NB4 (cell line): ENCODE results near the gene CYBB.
A peak's percentile ranks its signal among the peaks of the same experiment; 100 is the strongest.
"Not testable (repeated sequence)": the region's sequence is repeated elsewhere in the genome, so short reads cannot be mapped to it uniquely, and the experiment has no call there.

Source experiments
- DNase-seq: peaks from one replicate; pipeline ENCODE4 v3.0.0; 2010; ENCODE audit warnings: low read depth
- H3K4me3 ChIP-seq: one replicate; pipeline ENCODE4 v1.5.1; 2011; ENCODE audit warnings: mild to moderate bottlenecking, low read depth, low read length, moderate library complexity
- MYC ChIP-seq: IDR thresholded peaks from 2 replicates; pipeline ENCODE4 v1.6.1; 2011; ENCODE audit warnings: low read depth, low read length
- POLR2A ChIP-seq: IDR thresholded peaks from 2 replicates; pipeline ENCODE4 v1.6.1; 2011; ENCODE audit warnings: mild to moderate bottlenecking; ENCODE audit not compliant: insufficient read length; ENCODE audit errors: extremely low read depth
- TF ChIP-seq, protein P1 (sequence below): IDR thresholded peaks from 2 replicates; pipeline ENCODE4 v1.6.1; 2011; ENCODE audit warnings: low read depth, low read length
- TF ChIP-seq, protein P2 (sequence below): IDR thresholded peaks from one replicate; pipeline ENCODE4 v1.5.1; 2012; ENCODE audit warnings: low read depth, low read length

The CYBB gene

DNA sequence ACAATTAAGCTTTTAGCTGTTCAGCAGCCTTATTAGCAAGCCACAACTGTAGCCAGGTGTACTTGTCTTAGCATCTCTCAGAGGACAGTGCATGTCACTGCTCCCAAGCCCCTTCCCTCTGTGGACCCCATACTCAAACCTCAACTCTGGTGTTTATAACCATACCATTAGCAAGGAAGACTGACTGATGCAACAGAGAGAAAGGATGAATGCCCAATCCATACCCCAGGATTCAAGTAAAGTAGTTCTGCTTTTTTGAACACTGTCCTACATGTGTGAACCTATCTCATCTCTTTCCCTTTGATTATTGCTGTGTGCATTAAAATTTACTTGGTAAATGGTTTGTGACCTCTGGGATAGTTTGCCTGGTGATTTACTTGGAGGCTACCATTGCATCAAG, 22.8 kb upstream of the CYBB start:
- TF ChIP-seq, protein P1, sequence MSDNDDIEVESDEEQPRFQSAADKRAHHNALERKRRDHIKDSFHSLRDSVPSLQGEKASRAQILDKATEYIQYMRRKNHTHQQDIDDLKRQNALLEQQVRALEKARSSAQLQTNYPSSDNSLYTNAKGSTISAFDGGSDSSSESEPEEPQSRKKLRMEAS, result no peak
- TF ChIP-seq MYC (no peak), POLR2A (no peak)
- peak; percentile 36 for DNase-seq
- H3K4me3 ChIP-seq, result no peak overlapping the region

GRCh38 chrX:37759351-37759750, 20.5 kb upstream of the CYBB start:
- no peak overlapping the region for H3K4me3 ChIP-seq
- no peak for DNase-seq
- TF ChIP-seq, protein P2, sequence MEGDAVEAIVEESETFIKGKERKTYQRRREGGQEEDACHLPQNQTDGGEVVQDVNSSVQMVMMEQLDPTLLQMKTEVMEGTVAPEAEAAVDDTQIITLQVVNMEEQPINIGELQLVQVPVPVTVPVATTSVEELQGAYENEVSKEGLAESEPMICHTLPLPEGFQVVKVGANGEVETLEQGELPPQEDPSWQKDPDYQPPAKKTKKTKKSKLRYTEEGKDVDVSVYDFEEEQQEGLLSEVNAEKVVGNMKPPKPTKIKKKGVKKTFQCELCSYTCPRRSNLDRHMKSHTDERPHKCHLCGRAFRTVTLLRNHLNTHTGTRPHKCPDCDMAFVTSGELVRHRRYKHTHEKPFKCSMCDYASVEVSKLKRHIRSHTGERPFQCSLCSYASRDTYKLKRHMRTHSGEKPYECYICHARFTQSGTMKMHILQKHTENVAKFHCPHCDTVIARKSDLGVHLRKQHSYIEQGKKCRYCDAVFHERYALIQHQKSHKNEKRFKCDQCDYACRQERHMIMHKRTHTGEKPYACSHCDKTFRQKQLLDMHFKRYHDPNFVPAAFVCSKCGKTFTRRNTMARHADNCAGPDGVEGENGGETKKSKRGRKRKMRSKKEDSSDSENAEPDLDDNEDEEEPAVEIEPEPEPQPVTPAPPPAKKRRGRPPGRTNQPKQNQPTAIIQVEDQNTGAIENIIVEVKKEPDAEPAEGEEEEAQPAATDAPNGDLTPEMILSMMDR, result no peak
- TF ChIP-seq, protein P1, result no peak
- TF ChIP-seq MYC (no peak), POLR2A (no peak)

- no peak for DNase-seq
- TF ChIP-seq, protein P2, result no peak
- TF ChIP-seq MYC (no peak), POLR2A (no peak)
- TF ChIP-seq, protein P1, result no peak
- no peak overlapping the region for H3K4me3 ChIP-seq
These were observed 19.9 kb upstream of the CYBB start for GRCh38 chrX:37759878-37760418.

- H3K4me3 ChIP-seq, result no peak overlapping the region
- no peak for DNase-seq
- TF ChIP-seq, protein P1, result no peak
- TF ChIP-seq MYC, result no peak
- TF ChIP-seq POLR2A, result no peak
- TF ChIP-seq, protein P2, result no peak
These were observed 16.5 kb upstream of the CYBB start for GRCh38 chrX:37763400-37763799.

DNA sequence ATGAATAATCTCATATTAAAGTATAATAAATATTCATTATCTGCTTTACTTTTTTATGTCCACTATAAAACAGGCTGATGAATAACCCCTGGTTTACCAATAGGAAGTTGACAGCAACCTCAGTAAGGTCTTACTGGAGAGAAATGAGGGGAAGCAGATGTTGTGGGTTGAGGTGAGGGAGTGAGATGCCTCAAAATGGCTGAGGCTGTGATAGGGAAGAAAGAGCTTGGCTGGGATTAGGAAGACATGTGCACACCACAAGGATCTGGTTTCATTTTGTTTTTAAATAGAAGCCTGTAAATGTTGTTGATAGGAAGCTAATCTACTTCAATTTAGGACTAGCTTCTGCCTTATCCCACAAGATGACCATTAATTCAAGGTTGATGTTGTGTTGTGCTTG, 14.4 kb upstream of the CYBB start:
- TF ChIP-seq, protein P1, result peak; percentile 56
- TF ChIP-seq POLR2A (no peak), MYC (peak; percentile 64; the same call in 1 of the 2 replicates)
- TF ChIP-seq, protein P2, result no peak
- H3K4me3 ChIP-seq, result no peak overlapping the region
- DNase-seq, result peak; percentile 84

- TF ChIP-seq, protein P2, result no peak
- TF ChIP-seq POLR2A (no peak), MYC (peak; percentile 62; the same call in 1 of the 2 replicates)
- TF ChIP-seq, protein P1, result peak; percentile 71; the same call in 1 of the 2 replicates
- H3K4me3 ChIP-seq, result no peak overlapping the region
- DNase-seq, result peak; percentile 84
These were observed 12.4 kb upstream of the CYBB start for GRCh38 chrX:37767430-37767829.

DNA sequence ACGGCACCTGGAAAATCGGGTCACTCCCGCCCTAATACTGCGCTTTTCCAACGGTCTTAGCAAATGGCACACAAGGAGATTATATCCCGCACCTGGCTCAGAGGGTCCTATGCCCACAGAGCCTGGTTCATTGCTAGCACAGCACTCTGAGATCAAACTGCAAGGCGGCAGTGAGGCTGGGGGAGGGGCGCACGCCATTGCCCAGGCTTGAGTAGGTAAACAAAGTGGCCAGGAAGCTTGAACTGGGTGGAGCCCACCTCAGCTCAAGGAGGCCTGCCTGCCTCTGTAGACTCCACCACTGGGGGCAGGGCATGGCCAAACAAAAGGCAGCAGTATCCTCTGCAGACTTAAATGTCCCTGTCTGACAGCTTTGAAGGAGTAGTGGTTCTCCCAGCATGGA, 11.0 kb upstream of the CYBB start:
- H3K4me3 ChIP-seq, DNase-seq: not testable (repeated sequence)
